ENCODE measurements around the gene SRSF1.

SRSF1 gene

GRCh38 chr17:58007781-58008706 is 998 bp upstream of the SRSF1 start:
- Histone ChIP-seq H3K9me3 (ENCODE audit: insufficient read depth, low read depth, low read length) (no peaks in the 10 kb centered on the region), H3K4me3 (ENCODE audit: low read length) (peak overlapping the region; percentile 83), H3K36me3 (ENCODE audit: insufficient read depth, low read length) (peaks cover 31% of the 10 kb centered on the region), H3K27me3 (ENCODE audit: insufficient read depth, low read length) (no peaks in the 10 kb centered on the region), H3K27ac (ENCODE audit: low read depth, low read length) (peak overlapping the region; percentile 98), H3K9ac (ENCODE audit: low read depth, low read length) (peak overlapping the region; percentile 99), H3K4me1 (ENCODE audit: insufficient read depth, low read length) (peaks cover 17% of the 10 kb centered on the region)
- WGBS, result 35% methylated on average over 47 of the region's 47 CpGs

- H3K9me3 ChIP-seq (ENCODE audit: insufficient read depth, low read depth, low read length), result no peaks in the 10 kb centered on the region
- H3K9ac ChIP-seq (ENCODE audit: low read depth, low read length), result peak overlapping the region; percentile 99
- H3K4me3 ChIP-seq (ENCODE audit: low read length), result peak overlapping the region; percentile 83
- peak overlapping the region; percentile 98 for H3K27ac ChIP-seq (ENCODE audit: low read depth, low read length)
- no peaks in the 10 kb centered on the region for H3K27me3 ChIP-seq (ENCODE audit: insufficient read depth, low read length)
- under 1% methylated on average over 20 of the region's 20 CpGs for WGBS
- H3K36me3 ChIP-seq (ENCODE audit: insufficient read depth, low read length), result peaks cover 46% of the 10 kb centered on the region
- peaks cover 17% of the 10 kb centered on the region for H3K4me1 ChIP-seq (ENCODE audit: insufficient read depth, low read length)
Measured at GRCh38 chr17:58006560-58006923, 504 bp downstream of the SRSF1 start.

GRCh38 chr17:58005728-58006559 is 1.1 kb downstream of the SRSF1 start:
- peaks cover 52% of the 10 kb centered on the region for H3K36me3 ChIP-seq (ENCODE audit: insufficient read depth, low read length)
- peak overlapping the region; percentile 98 for H3K27ac ChIP-seq (ENCODE audit: low read depth, low read length)
- H3K9me3 ChIP-seq (ENCODE audit: insufficient read depth, low read depth, low read length), result no peaks in the 10 kb centered on the region
- H3K4me1 ChIP-seq (ENCODE audit: insufficient read depth, low read length), result peaks cover 17% of the 10 kb centered on the region
- 3% methylated on average over 36 of the region's 36 CpGs for WGBS
- H3K27me3 ChIP-seq (ENCODE audit: insufficient read depth, low read length), result no peaks in the 10 kb centered on the region
- H3K4me3 ChIP-seq (ENCODE audit: low read length), result peak overlapping the region; percentile 83
- H3K9ac ChIP-seq (ENCODE audit: low read depth, low read length), result peak overlapping the region; percentile 99

- Histone ChIP-seq H3K4me3 (ENCODE audit: low read length) (peak overlapping the region; percentile 83), H3K36me3 (ENCODE audit: insufficient read depth, low read length) (peaks cover 59% of the 10 kb centered on the region), H3K4me1 (ENCODE audit: insufficient read depth, low read length) (peaks cover 17% of the 10 kb centered on the region), H3K9me3 (ENCODE audit: insufficient read depth, low read depth, low read length) (no peaks in the 10 kb centered on the region), H3K9ac (ENCODE audit: low read depth, low read length) (peak overlapping the region; percentile 99), H3K27ac (ENCODE audit: low read depth, low read length) (no peak overlapping the region), H3K27me3 (ENCODE audit: insufficient read depth, low read length) (no peaks in the 10 kb centered on the region)
- 49% methylated on average over 11 of the region's 12 CpGs for WGBS
Measured at GRCh38 chr17:58005031-58005727, 1.9 kb downstream of the SRSF1 start.

- H3K9me3 ChIP-seq (ENCODE audit: insufficient read depth, low read depth, low read length), result no peaks in the 10 kb centered on the region
- WGBS, result 100% methylated on average over 3 of the region's 3 CpGs
- H3K27me3 ChIP-seq (ENCODE audit: insufficient read depth, low read length), result no peaks in the 10 kb centered on the region
- H3K4me3 ChIP-seq (ENCODE audit: low read length), result peak overlapping the region; percentile 83; the same call in 1 of the 2 replicates
- H3K36me3 ChIP-seq (ENCODE audit: insufficient read depth, low read length), result peaks cover 70% of the 10 kb centered on the region
- H3K9ac ChIP-seq (ENCODE audit: low read depth, low read length), result no peak overlapping the region
- H3K4me1 ChIP-seq (ENCODE audit: insufficient read depth, low read length), result peaks cover 17% of the 10 kb centered on the region
- H3K27ac ChIP-seq (ENCODE audit: low read depth, low read length), result no peak overlapping the region
Measured at GRCh38 chr17:58004060-58004459, 3.0 kb downstream of the SRSF1 start.

- no peak overlapping the region; the same call in 1 of the 2 replicates for H3K27ac ChIP-seq (ENCODE audit: low read depth, low read length)
- WGBS, result 96% methylated on average over 2 of the region's 2 CpGs
- H3K9me3 ChIP-seq (ENCODE audit: insufficient read depth, low read depth, low read length), result no peaks in the 10 kb centered on the region
- peaks cover 81% of the 10 kb centered on the region for H3K36me3 ChIP-seq (ENCODE audit: insufficient read depth, low read length)
- H3K4me3 ChIP-seq (ENCODE audit: low read length), result peak overlapping the region; percentile 83; the same call in 1 of the 2 replicates
- H3K27me3 ChIP-seq (ENCODE audit: insufficient read depth, low read length), result no peaks in the 10 kb centered on the region
- H3K9ac ChIP-seq (ENCODE audit: low read depth, low read length), result no peak overlapping the region
- H3K4me1 ChIP-seq (ENCODE audit: insufficient read depth, low read length), result peaks cover 17% of the 10 kb centered on the region
Measured at GRCh38 chr17:58002973-58003372, 4.1 kb downstream of the SRSF1 start.

GRCh38 chr17:58002154-58002948 is 4.7 kb downstream of the SRSF1 start:
- Histone ChIP-seq H3K4me1 (ENCODE audit: insufficient read depth, low read length) (peaks cover 17% of the 10 kb centered on the region), H3K9ac (ENCODE audit: low read depth, low read length) (no peak overlapping the region), H3K27ac (ENCODE audit: low read depth, low read length) (peak overlapping the region; percentile 7; the same call in 1 of the 2 replicates), H3K36me3 (ENCODE audit: insufficient read depth, low read length) (peaks cover 86% of the 10 kb centered on the region), H3K4me3 (ENCODE audit: low read length) (peak overlapping the region; percentile 83; the same call in 1 of the 2 replicates), H3K9me3 (ENCODE audit: insufficient read depth, low read depth, low read length) (no peaks in the 10 kb centered on the region), H3K27me3 (ENCODE audit: insufficient read depth, low read length) (no peaks in the 10 kb centered on the region)
- WGBS, result 93% methylated on average over 4 of the region's 4 CpGs

GRCh38 chr17:58001461-58002124 is 5.5 kb downstream of the SRSF1 start:
- no peaks in the 10 kb centered on the region for H3K27me3 ChIP-seq (ENCODE audit: insufficient read depth, low read length)
- H3K9me3 ChIP-seq (ENCODE audit: insufficient read depth, low read depth, low read length), result no peaks in the 10 kb centered on the region
- no peak overlapping the region for H3K4me3 ChIP-seq (ENCODE audit: low read length)
- no peak overlapping the region for H3K27ac ChIP-seq (ENCODE audit: low read depth, low read length)
- peaks cover 17% of the 10 kb centered on the region for H3K4me1 ChIP-seq (ENCODE audit: insufficient read depth, low read length)
- H3K36me3 ChIP-seq (ENCODE audit: insufficient read depth, low read length), result peaks cover 88% of the 10 kb centered on the region
- 95% methylated on average over 1 of the region's 1 CpG for WGBS
- H3K9ac ChIP-seq (ENCODE audit: low read depth, low read length), result no peak overlapping the region

GRCh38 chr17:57999496-58000017 is 7.5 kb downstream of the SRSF1 start:
- H3K9me3 ChIP-seq (ENCODE audit: insufficient read depth, low read depth, low read length), result no peaks in the 10 kb centered on the region
- no peak overlapping the region for H3K27ac ChIP-seq (ENCODE audit: low read depth, low read length)
- H3K36me3 ChIP-seq (ENCODE audit: insufficient read depth, low read length), result peaks cover 73% of the 10 kb centered on the region
- no peak overlapping the region for H3K9ac ChIP-seq (ENCODE audit: low read depth, low read length)
- H3K27me3 ChIP-seq (ENCODE audit: insufficient read depth, low read length), result no peaks in the 10 kb centered on the region
- 100% methylated on average over 1 of the region's 1 CpG for WGBS
- peaks cover 15% of the 10 kb centered on the region for H3K4me1 ChIP-seq (ENCODE audit: insufficient read depth, low read length)
- H3K4me3 ChIP-seq (ENCODE audit: low read length), result no peak overlapping the region
